Stimulated activated CD4-positive, alpha-beta T cell treated with anti-CD3 and anti-CD28 coated beads, Interleukin-4, amount 100 ng/mL, for 1 hour (primary cell): ENCODE results near the gene PEAK3.
"Not testable (repeated sequence)": the region's sequence is repeated elsewhere in the genome, so short reads cannot be mapped to it uniquely, and the experiment has no call there.

ENCODE experiments used
- DNase-seq: peaks from one replicate; pipeline ENCODE4 v3.0.0-alpha.2; 2020

Gene PEAK3

DNA sequence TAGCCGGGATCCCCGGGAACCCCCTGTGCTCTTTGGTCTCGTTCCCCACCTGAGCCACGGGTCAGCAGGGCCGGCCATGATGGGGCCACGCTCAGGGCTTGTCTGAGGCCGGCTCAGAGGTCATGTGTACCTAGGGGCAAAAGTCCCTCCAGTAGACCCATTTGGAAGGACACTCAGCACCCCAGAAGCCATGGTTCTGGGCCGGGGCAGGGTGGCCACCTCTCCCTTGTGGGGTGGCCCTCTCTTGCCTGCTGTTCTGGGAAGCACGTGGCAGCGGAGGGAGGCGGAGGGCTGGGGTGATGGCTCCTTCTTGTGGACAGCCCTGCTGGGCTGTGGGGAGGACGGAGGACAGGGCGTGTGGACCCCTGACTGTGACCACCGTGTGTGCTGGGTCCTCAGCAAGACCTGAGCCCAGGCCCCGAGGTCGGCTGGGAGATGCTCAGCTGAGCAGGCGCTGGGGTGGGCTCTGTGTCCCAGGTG lies 6.4 kb upstream of the PEAK3 start:
- DNase-seq, result no peak

GRCh38 chr19:2287585-2288337 lies 5.8 kb upstream of the PEAK3 start:
- DNase-seq, result no peak

DNA sequence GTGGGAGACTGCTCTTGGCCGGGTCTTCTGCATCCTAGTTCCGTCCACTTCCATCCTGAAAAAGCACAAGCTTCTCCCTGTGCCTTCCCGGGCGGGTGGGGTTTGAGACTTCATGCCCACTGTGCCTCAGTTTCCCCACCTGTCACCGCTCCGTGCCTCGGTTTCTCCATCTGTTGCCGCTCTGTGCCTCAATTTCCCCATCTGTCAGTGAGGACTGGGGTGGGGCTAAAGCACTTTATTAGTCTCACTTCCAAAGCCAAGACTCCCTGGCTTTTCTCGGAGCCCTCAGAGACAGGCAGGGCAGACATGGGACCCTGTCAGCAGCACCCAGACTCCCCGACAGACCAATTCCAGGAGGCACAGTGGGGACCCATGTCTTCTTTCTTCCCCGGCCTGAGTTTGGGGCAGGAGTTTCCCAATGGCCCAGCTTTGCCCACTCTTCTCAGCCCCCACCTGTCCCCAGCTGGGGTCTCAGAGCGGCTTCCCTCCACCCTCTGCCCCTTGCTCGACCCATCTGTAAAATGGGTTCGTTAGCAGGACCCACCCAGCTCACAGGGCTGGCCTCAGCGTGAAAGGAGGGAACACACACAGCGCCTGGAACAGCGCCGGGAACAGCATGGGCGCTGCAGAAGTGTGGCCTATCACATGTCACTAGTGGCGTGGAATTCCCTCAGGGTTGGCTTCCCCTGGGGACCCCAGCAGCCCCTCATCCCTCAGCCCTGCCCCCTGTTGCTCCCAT lies 4.6 kb upstream of the PEAK3 start:
- DNase-seq, result no peak

GRCh38 chr19:2283835-2284507 lies 2.0 kb upstream of the PEAK3 start:
- no peak for DNase-seq

GRCh38 chr19:2282862-2283237 lies 875 bp upstream of the PEAK3 start:
- no peak for DNase-seq

GRCh38 chr19:2281265-2282061 lies 512 bp downstream of the PEAK3 start:
- DNase-seq, result not testable (repeated sequence)

DNA sequence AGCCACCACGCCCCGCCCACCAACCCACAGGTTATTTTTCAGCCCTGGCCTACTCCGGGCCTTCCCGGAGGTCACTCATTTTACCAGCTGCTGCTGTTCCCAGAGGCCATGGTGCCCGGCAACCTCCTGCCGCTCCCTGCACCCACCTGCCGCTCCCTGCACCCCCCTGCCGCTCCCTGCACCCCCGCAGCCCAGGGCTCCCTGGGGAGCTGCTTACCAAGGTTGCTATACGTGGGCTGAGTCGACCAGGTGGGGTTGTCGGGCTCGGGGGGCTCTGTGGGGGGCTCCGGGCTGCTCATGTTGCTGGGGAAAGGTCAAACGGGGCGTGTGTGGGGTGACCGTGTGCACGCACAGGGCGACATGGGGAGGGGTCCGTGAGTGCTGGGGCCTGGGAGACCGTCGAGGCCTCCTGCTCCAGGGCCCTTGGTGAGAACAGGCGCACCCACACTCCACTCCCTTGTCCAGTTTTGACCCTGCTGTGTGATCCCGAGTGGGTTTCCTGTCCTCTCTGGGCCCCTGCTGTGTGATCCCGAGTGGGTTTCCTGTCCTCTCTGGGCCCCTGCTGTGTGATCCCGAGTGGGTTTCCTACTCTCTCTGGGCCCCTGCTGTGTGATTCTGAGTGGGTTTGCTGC lies 1.2 kb downstream of the PEAK3 start:
- no peak for DNase-seq

GRCh38 chr19:2278459-2279158 lies 3.4 kb downstream of the PEAK3 start:
- DNase-seq, result no peak

- no peak for DNase-seq
These were observed 4.8 kb downstream of the PEAK3 start for GRCh38 chr19:2277138-2277537.

DNA sequence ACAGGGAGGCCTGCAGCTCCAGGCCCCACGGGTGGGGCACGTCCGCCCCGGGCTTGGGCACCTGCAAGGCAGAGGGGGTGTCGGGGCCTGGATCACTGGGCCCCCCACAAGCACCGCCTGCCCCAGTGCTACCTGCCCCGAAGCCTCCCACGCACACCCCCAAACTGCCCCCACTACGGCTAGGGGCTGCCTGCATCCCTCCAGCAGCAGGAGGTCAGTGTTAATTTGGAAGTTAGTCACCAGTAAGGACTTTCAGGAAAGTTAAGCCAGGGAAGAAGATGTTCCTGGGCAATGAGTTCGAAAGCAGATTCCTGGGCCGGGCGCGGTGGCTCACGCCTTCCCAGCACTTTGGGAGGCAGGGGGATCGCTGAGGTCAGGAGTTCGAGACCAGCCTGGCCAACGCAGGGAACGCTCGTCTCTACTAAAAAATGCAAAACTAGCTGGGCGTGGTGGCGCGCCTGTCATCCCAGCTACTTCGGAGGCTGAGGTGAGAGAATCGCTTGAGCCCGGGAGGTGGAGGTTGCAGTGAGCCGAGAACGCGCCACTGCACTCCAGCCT lies 5.5 kb downstream of the PEAK3 start:
- no peak for DNase-seq

- no peak for DNase-seq
These were observed 6.2 kb downstream of the PEAK3 start for GRCh38 chr19:2275588-2276428.

DNA sequence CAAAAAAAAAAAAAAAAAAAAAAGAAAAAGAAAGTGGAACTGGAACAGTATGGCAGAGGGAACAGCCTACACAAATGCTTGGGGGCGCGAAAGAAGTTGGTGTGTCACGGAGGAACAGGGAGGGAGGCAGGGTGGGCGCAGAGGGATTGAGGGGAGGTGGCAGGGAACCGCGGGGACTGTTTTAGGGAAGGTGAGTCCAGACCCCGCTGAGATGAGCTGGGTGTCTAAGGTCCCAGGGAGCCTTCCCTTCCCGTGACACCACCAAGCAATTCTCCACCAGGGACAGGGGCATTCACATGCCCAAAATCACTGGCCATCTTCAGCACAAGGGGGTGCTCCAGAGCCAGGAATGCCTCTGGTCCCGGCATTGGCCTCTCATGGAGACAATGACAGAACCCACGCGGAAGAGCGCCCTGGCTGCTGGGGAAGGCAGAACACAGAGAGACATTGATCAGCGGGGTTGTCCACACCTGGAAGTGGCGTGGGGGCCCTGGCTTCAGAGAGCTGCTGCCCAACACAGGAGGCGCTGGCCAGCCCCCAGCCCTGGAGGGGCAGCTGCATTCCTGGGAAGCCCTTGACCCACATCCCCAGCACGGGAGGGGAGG lies 6.9 kb downstream of the PEAK3 start:
- DNase-seq, result peak; percentile 41

GRCh38 chr19:2274185-2274711 lies 7.7 kb downstream of the PEAK3 start:
- no peak for DNase-seq

DNA sequence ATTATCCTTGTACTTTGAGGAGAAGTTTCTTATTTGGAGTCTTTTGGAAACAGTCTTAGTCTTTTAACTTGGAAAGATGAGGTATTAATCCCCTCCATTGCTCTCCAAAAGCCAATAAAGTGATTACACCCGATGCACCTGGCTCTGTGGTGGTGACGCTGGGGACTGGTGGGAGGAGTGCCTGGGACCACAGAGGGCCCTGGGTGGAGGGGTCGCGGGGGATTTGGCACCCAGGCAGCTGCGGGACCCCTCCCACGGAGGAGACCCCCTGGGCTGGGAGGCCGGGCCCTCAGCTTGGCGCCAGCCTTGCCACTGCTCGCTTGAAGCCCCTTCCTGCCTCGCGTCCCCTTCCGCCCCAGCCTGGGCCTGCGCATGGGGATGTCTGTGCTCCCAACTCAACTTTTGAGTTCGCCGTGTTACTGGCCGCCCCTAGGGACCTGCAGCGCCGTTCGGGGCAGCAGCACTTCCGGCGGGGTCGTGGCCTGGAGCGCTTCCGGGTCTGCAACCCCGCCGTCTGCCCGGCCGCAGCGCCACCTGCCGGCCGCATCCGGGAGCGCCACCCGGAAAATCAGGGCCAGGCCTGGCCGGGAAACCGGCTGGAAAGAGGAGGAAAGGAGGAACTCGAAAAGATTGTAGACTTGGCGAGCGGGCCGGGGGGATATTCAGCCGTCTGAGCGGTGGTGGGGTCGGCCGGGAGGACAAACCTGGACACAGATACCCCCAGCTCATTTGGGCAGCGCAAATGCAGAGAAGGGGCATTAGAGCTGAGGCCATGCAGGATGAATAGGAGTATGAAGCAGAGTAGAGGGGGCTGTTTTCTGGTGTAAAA lies 8.4 kb downstream of the PEAK3 start:
- DNase-seq, result peak; percentile 72

GRCh38 chr19:2271234-2272103 lies 10.5 kb downstream of the PEAK3 start:
- DNase-seq, result no peak

DNA sequence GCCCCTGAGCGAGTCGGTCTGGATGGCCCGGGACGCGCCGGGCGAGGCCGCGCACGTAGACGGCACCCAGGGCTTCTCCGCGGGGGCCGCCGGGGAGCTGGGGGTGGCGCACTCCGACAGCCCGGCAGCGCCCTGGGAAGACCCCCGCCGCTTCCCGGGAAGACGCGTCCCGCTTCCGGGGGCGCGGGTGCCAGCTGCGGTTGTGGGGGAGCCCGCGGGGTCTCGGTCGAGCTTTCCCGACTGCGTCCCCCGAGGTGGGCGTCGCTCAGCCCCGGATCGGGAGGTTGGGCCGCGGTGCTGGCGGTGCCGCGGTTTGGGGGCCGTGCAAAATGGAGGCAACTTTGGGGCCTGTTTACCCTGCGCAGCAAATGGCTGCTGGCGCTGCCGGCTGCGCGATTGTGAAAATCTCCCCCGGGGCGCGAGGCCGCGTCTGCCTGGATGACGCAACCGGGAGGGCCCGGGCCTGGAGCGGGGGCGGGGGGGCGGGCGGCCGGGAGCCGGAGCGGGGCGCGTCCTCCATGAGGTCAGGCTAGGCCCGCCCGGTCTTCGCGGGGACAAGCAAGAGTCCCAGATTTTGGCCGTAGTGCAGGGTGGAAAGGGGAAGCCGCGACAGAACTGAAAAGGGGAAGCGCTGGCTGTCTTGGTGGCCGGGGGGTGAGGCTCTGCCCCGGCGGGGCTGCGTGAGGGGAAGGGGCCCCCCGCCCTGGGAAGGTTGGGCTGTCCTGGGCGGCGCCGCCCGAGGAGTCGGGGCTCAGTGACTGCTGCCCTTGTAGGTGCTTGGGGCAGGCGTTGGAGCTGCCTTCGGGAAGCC lies 11.3 kb downstream of the PEAK3 start:
- peak; percentile 79 for DNase-seq

DNA sequence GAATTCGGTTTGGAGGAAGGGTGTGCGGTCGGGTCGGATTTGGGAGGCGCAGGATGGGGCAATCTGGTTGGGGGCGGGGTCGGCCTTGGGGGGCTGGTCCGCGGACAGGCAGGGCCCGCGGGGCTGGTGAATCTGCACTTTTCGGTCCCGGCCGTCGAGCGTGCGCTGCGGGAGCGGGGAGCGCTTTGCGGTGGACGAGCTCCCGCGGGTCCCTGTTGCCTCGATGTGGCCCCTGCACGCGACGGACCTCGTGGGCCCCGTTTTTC lies 11.9 kb downstream of the PEAK3 start:
- DNase-seq, result peak; percentile 53
